NB4 (cell line): ENCODE results near the gene CNNM4.

Source experiments
- POLR2A ChIP-seq: IDR thresholded peaks from 2 replicates; pipeline ENCODE4 v1.6.1; 2011; ENCODE audit warnings: mild to moderate bottlenecking; ENCODE audit not compliant: insufficient read length; ENCODE audit errors: extremely low read depth
- TF ChIP-seq, protein P1 (sequence below): IDR thresholded peaks from one replicate; pipeline ENCODE4 v1.5.1; 2012; ENCODE audit warnings: low read depth, low read length

DNA sequence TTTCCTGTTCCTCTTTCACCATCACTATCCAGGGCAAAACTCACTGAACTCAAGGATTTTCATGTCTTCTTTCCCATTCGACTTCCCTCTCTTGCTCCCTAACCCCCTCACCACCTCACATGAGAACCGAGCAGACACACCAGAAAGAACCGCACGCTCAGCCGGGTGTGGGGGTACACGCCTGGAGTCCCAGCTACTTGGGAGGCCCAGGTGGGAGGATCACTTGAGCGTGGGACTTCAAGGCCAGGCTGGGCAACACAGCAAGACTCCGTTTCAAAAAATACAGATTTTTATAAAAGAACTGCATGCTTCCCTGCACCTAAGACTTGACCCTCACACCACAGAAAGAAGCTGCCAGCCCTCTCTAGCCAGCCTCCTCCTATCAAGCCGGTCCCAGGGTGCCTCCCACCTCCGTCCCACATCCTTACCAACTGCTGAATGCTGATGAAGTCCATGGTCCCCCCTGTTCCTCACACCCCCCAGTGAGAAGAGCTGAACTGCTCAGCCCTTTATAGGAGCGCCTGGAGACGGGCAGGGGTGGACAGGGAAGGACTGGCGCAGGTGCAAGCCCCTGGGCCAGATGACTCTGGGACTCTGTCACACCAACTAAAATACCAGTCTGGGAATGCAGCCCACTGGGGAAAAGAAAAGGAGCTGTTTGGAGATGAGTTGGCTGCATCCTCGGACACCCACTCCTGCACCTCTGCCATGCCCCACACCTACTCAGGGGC, 83.0 kb downstream of the CNNM4 start, which contains the start of gene ANKRD23:
- TF ChIP-seq, protein P1, sequence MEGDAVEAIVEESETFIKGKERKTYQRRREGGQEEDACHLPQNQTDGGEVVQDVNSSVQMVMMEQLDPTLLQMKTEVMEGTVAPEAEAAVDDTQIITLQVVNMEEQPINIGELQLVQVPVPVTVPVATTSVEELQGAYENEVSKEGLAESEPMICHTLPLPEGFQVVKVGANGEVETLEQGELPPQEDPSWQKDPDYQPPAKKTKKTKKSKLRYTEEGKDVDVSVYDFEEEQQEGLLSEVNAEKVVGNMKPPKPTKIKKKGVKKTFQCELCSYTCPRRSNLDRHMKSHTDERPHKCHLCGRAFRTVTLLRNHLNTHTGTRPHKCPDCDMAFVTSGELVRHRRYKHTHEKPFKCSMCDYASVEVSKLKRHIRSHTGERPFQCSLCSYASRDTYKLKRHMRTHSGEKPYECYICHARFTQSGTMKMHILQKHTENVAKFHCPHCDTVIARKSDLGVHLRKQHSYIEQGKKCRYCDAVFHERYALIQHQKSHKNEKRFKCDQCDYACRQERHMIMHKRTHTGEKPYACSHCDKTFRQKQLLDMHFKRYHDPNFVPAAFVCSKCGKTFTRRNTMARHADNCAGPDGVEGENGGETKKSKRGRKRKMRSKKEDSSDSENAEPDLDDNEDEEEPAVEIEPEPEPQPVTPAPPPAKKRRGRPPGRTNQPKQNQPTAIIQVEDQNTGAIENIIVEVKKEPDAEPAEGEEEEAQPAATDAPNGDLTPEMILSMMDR, result no peak
- no peak for TF ChIP-seq POLR2A
